ENCODE data around the gene ACOX3. TPM values are rescaled to one million over a fixed set of nuclear protein-coding genes. Genes with fewer than 3 reads are reported as not detected.
"Not testable (repeated sequence)": the region's sequence is repeated elsewhere in the genome, so short reads cannot be mapped to it uniquely, and the experiment has no call there.

ACOX3 gene
- total RNA-seq, 1 experiment from 2014 or later, result 11.0 TPM

- no peak for TF ChIP-seq CTCF (IDR thresholded peaks at IDR 0.05; ENCODE audit: unreplicated experiment)
- Mint-ChIP-seq H3K27ac (ENCODE audit: unreplicated experiment) (no peak overlapping the region), H3K27me3 (ENCODE audit: unreplicated experiment) (peaks cover 53% of the 10 kb centered on the region), H3K9me3 (ENCODE audit: low read depth, unreplicated experiment) (no peaks in the 10 kb centered on the region), H3K4me3 (ENCODE audit: low read depth, unreplicated experiment) (no peak overlapping the region), H3K36me3 (ENCODE audit: insufficient read depth, unreplicated experiment) (no peaks in the 10 kb centered on the region), H3K4me1 (ENCODE audit: low read depth, unreplicated experiment) (no peaks in the 10 kb centered on the region)
- no peak for DNase-seq
- BruUV-seq (replicated peaks), result no TSS peak
- CTCF ChIA-PET, result no interaction called here
- intact Hi-C loops (cut with micrococcal nuclease; ENCODE audit: unreplicated experiment), result no loop called here
Measured at GRCh38 chr4:8343967-8344331, 96.6 kb downstream of the ACOX3 start.

- intact Hi-C loops (cut with micrococcal nuclease; ENCODE audit: unreplicated experiment), result no loop called here
- no peaks in the 10 kb centered on the region for H3K4me1 Mint-ChIP-seq (ENCODE audit: low read depth, unreplicated experiment)
- no peak for TF ChIP-seq CTCF (IDR thresholded peaks at IDR 0.05; ENCODE audit: unreplicated experiment)
- H3K27me3 Mint-ChIP-seq (ENCODE audit: unreplicated experiment), result peaks cover 58% of the 10 kb centered on the region
- no peak overlapping the region for H3K27ac Mint-ChIP-seq (ENCODE audit: unreplicated experiment)
- CTCF ChIA-PET, result no interaction called here
- no TSS peak for BruUV-seq (replicated peaks)
- no peaks in the 10 kb centered on the region for H3K36me3 Mint-ChIP-seq (ENCODE audit: insufficient read depth, unreplicated experiment)
- no peak overlapping the region for H3K4me3 Mint-ChIP-seq (ENCODE audit: low read depth, unreplicated experiment)
- no peak for DNase-seq
- H3K9me3 Mint-ChIP-seq (ENCODE audit: low read depth, unreplicated experiment), result no peaks in the 10 kb centered on the region
Measured at GRCh38 chr4:8343262-8343966, 97.1 kb downstream of the ACOX3 start.

- no peaks in the 10 kb centered on the region for H3K36me3 Mint-ChIP-seq (ENCODE audit: insufficient read depth, unreplicated experiment)
- no peak for TF ChIP-seq CTCF (IDR thresholded peaks at IDR 0.05; ENCODE audit: unreplicated experiment)
- H3K4me3 Mint-ChIP-seq (ENCODE audit: low read depth, unreplicated experiment), result no peak overlapping the region
- no peaks in the 10 kb centered on the region for H3K9me3 Mint-ChIP-seq (ENCODE audit: low read depth, unreplicated experiment)
- intact Hi-C loops (cut with micrococcal nuclease; ENCODE audit: unreplicated experiment), result no loop called here
- BruUV-seq (replicated peaks), result no TSS peak
- DNase-seq, result no peak
- H3K27me3 Mint-ChIP-seq (ENCODE audit: unreplicated experiment), result peaks cover 65% of the 10 kb centered on the region
- no peak overlapping the region for H3K27ac Mint-ChIP-seq (ENCODE audit: unreplicated experiment)
- no peaks in the 10 kb centered on the region for H3K4me1 Mint-ChIP-seq (ENCODE audit: low read depth, unreplicated experiment)
- CTCF ChIA-PET, result no interaction called here
Measured at GRCh38 chr4:8342651-8343261, 97.8 kb downstream of the ACOX3 start.

GRCh38 chr4:8341691-8342090, 98.8 kb downstream of the ACOX3 start:
- intact Hi-C loops (cut with micrococcal nuclease; ENCODE audit: unreplicated experiment), result no loop called here
- no peaks in the 10 kb centered on the region for H3K4me1 Mint-ChIP-seq (ENCODE audit: low read depth, unreplicated experiment)
- no peak for DNase-seq
- TF ChIP-seq CTCF (IDR thresholded peaks at IDR 0.05; ENCODE audit: unreplicated experiment), result no peak
- H3K27me3 Mint-ChIP-seq (ENCODE audit: unreplicated experiment), result peaks cover 67% of the 10 kb centered on the region
- no peak overlapping the region for H3K4me3 Mint-ChIP-seq (ENCODE audit: low read depth, unreplicated experiment)
- BruUV-seq (replicated peaks), result no TSS peak
- CTCF ChIA-PET, result no interaction called here
- H3K27ac Mint-ChIP-seq (ENCODE audit: unreplicated experiment), result no peak overlapping the region
- H3K9me3 Mint-ChIP-seq (ENCODE audit: low read depth, unreplicated experiment), result no peaks in the 10 kb centered on the region
- H3K36me3 Mint-ChIP-seq (ENCODE audit: insufficient read depth, unreplicated experiment), result no peaks in the 10 kb centered on the region

GRCh38 chr4:8341281-8341680, 99.2 kb downstream of the ACOX3 start:
- intact Hi-C loops (cut with micrococcal nuclease; ENCODE audit: unreplicated experiment); H3K36me3 Mint-ChIP-seq (ENCODE audit: insufficient read depth, unreplicated experiment); CTCF ChIA-PET; DNase-seq; H3K4me1 Mint-ChIP-seq (ENCODE audit: low read depth, unreplicated experiment); BruUV-seq (replicated peaks); H3K4me3 Mint-ChIP-seq (ENCODE audit: low read depth, unreplicated experiment); H3K27ac Mint-ChIP-seq (ENCODE audit: unreplicated experiment); H3K9me3 Mint-ChIP-seq (ENCODE audit: low read depth, unreplicated experiment): not testable (repeated sequence)
- peaks cover 67% of the 10 kb centered on the region for H3K27me3 Mint-ChIP-seq (ENCODE audit: unreplicated experiment)
